Left lung (tissue), 10 donors: ENCODE data around the gene EIF4G1. TPM values are rescaled to one million over a fixed set of nuclear protein-coding genes. Genes with fewer than 3 reads are reported as not detected.

ENCODE experiments used
- ATAC-seq: fragments of 200-7000 bp; cut with Tn5 transposase; one replicate; pipeline ENCODE4 v1.9.1; 2020; ENCODE audit warnings: moderate library complexity
- DNase-seq, 4 donors: peaks; one replicate each; pipeline ENCODE4 v3.0.0-alpha.2; 2013 to 2020
- H3K27ac ChIP-seq, 2 donors: fragments of 200-600 bp; sonication (generic) in 1 of 2; one replicate each; pipeline versions ENCODE4 v1.5.0 to v1.8.0; 2020 to 2021
- H3K27me3 ChIP-seq, 2 donors: fragments of 200-600 bp; sonication (generic) in 1 of 2; one replicate each; pipeline versions ENCODE4 v1.5.0 to v1.8.0; 2020 to 2021
- H3K36me3 ChIP-seq, 2 donors: fragments of 200-600 bp; sonication (generic) in 1 of 2; one replicate each; pipeline versions ENCODE4 v1.5.0 to v1.8.0; 2020 to 2021
- H3K4me1 ChIP-seq, 2 donors: fragments of 200-600 bp; one replicate each; pipeline ENCODE4 v1.8.0; 2021
- H3K4me3 ChIP-seq, 2 donors: fragments of 200-600 bp; sonication (generic) in 1 of 2; one replicate each; pipeline versions ENCODE4 v1.5.0 to v1.8.0; 2020 to 2021; ENCODE audit warnings: mild to moderate bottlenecking in 1 of 2
- H3K9me3 ChIP-seq, 2 donors: fragments of 200-600 bp; sonication (generic) in 1 of 2; one replicate each; pipeline versions ENCODE4 v1.5.0 to v1.8.0; 2020 to 2021
- CTCF ChIP-seq, 2 donors: fragments of 200-600 bp; sonication (generic) in 1 of 2; IDR thresholded peaks; one replicate each; pipeline versions ENCODE4 v1.5.0 to v1.8.0; 2021; ENCODE audit warnings: antibody characterized with exemption in 2 of 2
- intact Hi-C, 2 donors: fragments of 100-400 bp; cut with DNase I; formaldehyde crosslinking; loops; one replicate each; pipeline versions ENCODE4 v1.11.2 to v1.14.2; 2022
- polyA plus RNA-seq, 6 donors: library from polyadenylated mRNA; unstranded; fragments of 120-200 nt; gene quantifications; one replicate each; pipeline ENCODE4 v1.2.1, GENCODE V29; 2013; ENCODE audit not compliant: insufficient read length in 6 of 6
- total RNA-seq, 2 donors: library from RNA; stranded (reverse); fragmentation: NEBNext Ultra II Directional; extraction: Animal tissue kit (Norgen Biotek cat#: 25700); gene quantifications; one replicate each; pipeline ENCODE4 v1.2.1, GENCODE V29; 2021
- donor health status: DM: no; HTN: yes; CAD: no.
- donor health status: DM: no; HTN: no; CAD: no.

EIF4G1 gene
- total and polyA plus RNA-seq, 8 donors, result 158 to 406 (median 203) TPM

GRCh38 chr3:184366619-184367289 is 52.3 kb downstream of the EIF4G1 start:
- Histone ChIP-seq H3K4me1 (peaks cover 9 to 30% of the 10 kb centered on the region in 2 donors), H3K9me3 (no peaks in the 10 kb centered on the region), H3K27ac (no peak overlapping the region), H3K27me3 (no peaks in the 10 kb centered on the region), H3K4me3 (no peak overlapping the region), H3K36me3 (peaks cover 0 to 42% of the 10 kb centered on the region in 2 donors)
- no peak for TF ChIP-seq CTCF (IDR thresholded peaks at IDR 0.05)
- intact Hi-C loops, result no loop called here
- ATAC-seq (no peak), DNase-seq (no peak)

- intact Hi-C loops, result no loop called here
- TF ChIP-seq CTCF (IDR thresholded peaks at IDR 0.05), result no peak
- Histone ChIP-seq H3K27ac (no peak overlapping the region), H3K4me3 (no peak overlapping the region), H3K27me3 (no peaks in the 10 kb centered on the region), H3K36me3 (peaks cover 0 to 42% of the 10 kb centered on the region in 2 donors), H3K9me3 (no peaks in the 10 kb centered on the region), H3K4me1 (peaks cover 9 to 34% of the 10 kb centered on the region in 2 donors)
- ATAC-seq, result no peak
- no peak for DNase-seq
These were observed 53.7 kb downstream of the EIF4G1 start for GRCh38 chr3:184368116-184368515.

GRCh38 chr3:184368586-184369183 is 54.3 kb downstream of the EIF4G1 start:
- peaks cover 9 to 30% of the 10 kb centered on the region in 2 donors for H3K4me1 ChIP-seq
- TF ChIP-seq CTCF (IDR thresholded peaks at IDR 0.05), result no peak
- ATAC-seq, result peak; percentile 39
- intact Hi-C loops, result no loop called here
- no peak overlapping the region for H3K4me3 ChIP-seq
- peaks cover 0 to 42% of the 10 kb centered on the region in 2 donors for H3K36me3 ChIP-seq
- peak in 1 of 4 donors; percentile 65 for DNase-seq
- H3K27me3 ChIP-seq, result peaks cover 0 to 3% of the 10 kb centered on the region in 2 donors
- no peaks in the 10 kb centered on the region for H3K9me3 ChIP-seq
- peak overlapping the region in 1 of 2 donors; percentile 2 for H3K27ac ChIP-seq

GRCh38 chr3:184371570-184372018 is 57.2 kb downstream of the EIF4G1 start:
- peaks cover 0 to 24% of the 10 kb centered on the region in 2 donors for H3K36me3 ChIP-seq
- ATAC-seq, result peak; percentile 98
- H3K9me3 ChIP-seq, result no peaks in the 10 kb centered on the region
- H3K4me1 ChIP-seq, result peaks cover 0 to 17% of the 10 kb centered on the region in 2 donors
- peak; percentile 89 to 94 for TF ChIP-seq CTCF (IDR thresholded peaks at IDR 0.05)
- peak; percentile 70 to 91 (median 83) for DNase-seq
- peaks cover 0 to 26% of the 10 kb centered on the region in 2 donors for H3K27me3 ChIP-seq
- H3K4me3 ChIP-seq, result no peak overlapping the region
- intact Hi-C loops, result loop anchor here in 1 of 2 donors (5.0 kb wide), 1 partner anchor 171 kb away; no protein-coding TSS in a partner anchor
- no peak overlapping the region for H3K27ac ChIP-seq

- TF ChIP-seq CTCF (IDR thresholded peaks at IDR 0.05), result no peak
- DNase-seq (no peak), ATAC-seq (no peak)
- intact Hi-C loops, result loop anchor here in 1 of 2 donors (5.0 kb wide), 1 partner anchor 170 kb away; no protein-coding TSS in a partner anchor
- H3K27me3 ChIP-seq, result peaks cover 0 to 34% of the 10 kb centered on the region in 2 donors
- peaks cover 0 to 18% of the 10 kb centered on the region in 2 donors for H3K36me3 ChIP-seq
- no peak overlapping the region for H3K4me3 ChIP-seq
- H3K9me3 ChIP-seq, result no peaks in the 10 kb centered on the region
- no peak overlapping the region for H3K27ac ChIP-seq
- H3K4me1 ChIP-seq, result peaks cover 0 to 17% of the 10 kb centered on the region in 2 donors
These were observed 58.0 kb downstream of the EIF4G1 start for GRCh38 chr3:184372296-184372821.
